Activated CD4-positive, alpha-beta T cell treated with anti-CD3 and anti-CD28 coated beads for 4 hours (primary cell): Measurements from ENCODE around the gene TUBB1.

Source experiments
- DNase-seq, 2 donors: peaks; one replicate each; pipeline ENCODE4 v3.0.0-alpha.2; 2020

Gene TUBB1

DNA sequence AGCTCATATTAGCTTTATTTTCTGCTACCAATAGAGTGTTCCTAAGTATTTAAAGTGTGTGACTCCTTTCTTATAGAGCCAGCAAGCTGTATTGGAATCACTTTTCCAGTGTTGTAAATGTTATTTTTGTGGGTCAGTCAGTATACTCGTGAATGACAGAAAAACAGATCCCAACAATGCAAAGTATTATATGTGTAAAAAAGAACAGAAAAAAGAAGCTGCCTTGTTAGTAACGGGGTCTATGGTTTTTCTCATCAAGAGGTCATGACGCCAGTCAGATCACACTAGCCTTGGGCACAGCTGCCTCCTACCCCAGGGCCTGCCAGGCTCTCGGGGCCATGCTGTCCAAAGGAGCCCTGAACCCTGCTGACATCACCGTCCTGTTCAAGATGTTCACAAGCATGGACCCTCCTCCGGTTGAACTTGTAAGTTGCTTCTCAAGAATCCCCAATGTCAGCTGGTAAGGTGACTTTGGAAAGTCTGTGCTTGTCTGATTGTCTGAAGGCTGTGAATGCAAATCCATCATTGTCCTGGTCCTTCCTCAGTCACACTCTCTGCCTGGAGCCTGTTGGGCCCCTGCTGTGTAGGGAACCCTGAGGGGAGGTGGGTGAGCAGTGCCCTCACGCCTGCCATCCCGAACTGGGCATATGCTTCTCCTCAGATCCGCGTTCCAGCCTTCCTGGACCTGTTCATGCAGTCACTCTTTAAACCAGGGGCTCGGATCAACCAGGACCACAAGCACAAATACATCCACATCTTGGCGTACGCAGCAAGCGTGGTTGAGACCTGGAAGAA is 28.4 kb upstream of the TUBB1 start:
- no peak for DNase-seq

DNA sequence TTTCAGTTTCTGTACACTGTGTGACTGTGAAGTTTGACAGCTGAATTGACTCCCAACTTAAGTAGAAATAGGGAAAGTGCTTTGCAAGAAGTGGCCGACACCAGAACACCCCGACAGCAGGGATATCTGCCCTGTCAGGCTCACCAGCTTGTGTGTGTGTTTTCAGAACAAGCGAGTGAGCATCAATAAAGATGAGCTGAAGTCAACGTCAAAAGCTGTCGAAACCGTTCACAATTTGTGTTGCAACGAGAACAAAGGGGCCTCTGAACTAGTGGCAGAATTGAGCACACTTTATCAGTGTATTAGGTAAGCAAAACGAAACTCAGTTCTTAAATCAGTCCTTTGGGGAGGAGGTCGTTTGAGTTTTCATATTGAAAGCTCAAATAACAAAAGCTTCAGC is 27.5 kb upstream of the TUBB1 start:
- DNase-seq: no peak

DNA sequence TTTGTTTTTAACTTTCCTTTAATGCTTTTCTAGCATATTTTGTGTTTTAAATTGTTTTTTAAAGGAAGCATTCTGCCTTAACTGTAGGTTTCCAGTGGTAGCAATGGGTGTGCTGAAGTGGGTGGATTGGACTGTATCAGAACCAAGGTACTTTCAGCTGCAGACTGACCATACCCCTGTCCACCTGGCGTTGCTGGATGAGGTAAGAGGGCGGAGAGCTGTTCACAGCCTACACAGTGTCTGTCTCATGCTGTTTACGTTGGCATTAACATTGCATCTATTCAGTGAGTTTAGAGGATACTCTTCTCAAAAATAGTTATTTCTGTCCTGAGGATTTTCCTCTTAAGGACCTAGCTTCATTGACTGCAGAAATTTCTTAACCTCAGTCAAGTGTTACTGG is 26.3 kb upstream of the TUBB1 start:
- DNase-seq: no peak

DNA sequence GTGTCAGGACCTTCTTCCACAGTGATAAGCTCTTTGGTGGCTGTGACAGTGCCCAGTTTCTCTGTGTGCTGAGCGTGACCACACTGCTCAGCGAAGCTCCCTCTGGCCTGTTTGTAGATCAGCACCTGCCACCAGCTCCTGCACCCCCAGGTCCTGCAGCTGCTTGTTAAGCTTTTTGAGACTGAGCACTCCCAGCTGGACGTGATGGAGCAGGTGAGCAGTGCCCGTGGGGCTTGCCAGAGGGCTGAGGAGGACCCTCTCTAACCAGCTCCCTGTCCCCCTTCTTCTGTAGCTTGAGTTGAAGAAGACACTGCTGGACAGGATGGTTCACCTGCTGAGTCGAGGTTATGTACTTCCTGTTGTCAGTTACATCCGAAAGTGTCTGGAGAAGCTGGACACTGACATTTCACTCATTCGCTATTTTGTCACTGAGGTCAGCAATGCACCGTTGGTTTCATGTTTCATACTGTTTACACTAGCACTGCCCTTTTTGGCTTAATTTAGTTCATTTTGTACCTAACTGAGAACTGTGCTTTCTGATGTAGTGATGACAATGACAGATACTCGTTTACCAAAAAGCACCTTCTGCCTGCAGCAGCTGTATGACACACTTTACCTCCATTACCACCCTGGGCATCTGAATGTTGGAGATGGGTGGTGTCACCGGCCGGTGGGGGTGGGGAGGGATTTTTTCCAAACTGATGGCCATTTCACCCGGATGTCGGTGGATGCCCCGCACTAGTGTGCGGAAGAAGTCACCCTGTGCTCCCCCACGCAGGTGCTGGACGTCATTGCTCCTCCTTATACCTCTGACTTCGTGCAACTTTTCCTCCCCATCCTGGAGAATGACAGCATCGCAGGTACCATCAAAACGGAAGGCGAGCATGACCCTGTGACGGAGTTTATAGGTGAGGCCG is 25.6 kb upstream of the TUBB1 start:
- no peak for DNase-seq

DNA sequence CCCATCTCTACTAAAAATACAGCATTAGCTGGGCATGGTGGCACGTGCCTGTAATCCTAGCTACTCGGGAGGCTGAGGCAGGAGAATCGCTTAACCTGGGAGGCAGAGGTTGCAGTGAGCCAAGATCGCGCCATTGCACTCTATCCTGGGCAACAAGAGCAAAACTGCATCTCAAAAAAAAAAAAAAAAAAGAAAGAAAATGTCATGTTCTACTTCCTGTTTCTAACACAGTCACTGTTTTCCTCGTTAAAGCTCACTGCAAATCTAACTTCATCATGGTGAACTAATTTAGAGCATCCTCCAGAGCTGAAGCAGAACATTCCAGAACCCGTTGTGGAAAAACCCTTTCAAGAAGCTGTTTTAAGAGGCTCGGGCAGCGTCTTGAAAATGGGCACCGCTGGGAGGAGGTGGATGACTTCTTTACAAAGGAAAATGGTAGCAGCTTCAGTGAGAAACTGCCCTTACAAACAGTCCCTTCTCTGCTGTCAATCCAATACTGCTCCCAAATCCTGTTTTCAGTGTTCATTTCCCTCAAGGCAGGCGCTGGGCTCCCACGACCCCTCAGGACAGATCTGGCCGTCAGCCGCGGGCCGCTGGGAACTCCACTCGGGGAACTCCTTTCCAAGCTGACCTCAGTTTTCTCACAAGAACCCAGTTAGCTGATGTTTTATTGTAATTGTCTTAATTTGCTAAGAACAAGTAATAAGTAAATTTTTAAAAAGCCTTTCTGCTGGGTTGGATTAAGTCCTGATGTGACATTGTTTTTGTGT is 24.7 kb upstream of the TUBB1 start:
- DNase-seq: no peak

DNA sequence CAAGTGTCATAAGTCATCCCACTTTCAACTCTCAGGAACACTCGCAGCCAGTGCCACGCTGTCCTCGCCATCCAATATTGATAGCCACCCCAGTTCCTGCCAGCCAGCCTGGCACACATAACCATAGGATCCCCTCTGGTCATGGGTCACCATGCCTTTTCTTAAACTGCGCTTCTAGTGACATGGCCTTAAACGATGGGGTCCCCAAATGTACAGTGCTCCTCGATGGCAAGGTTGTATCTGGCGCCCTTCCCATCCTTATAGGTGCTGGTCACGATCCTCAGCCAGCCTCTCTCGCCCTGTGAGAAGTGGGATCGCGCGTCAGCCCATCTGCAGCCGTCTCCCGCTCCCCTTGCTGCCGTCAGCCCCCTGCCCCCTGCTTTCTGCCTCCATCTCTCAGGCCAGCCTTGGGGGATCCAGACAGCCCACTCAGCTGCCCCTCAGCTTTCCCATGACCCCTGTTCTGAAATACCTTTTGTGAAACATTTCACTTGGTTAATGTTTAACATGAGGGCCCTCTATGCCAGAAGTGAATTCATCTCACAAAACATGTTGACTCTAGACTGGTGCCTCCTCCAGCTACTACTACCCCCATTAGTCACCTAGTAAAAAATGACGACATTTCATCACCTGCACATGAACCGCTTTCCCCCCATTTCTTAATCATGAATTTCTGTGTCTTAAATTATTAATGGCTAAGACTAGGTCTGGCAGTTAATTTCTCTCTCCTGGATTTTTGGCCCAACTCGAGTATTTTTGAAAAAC is 23.6 kb upstream of the TUBB1 start:
- no peak for DNase-seq

DNA sequence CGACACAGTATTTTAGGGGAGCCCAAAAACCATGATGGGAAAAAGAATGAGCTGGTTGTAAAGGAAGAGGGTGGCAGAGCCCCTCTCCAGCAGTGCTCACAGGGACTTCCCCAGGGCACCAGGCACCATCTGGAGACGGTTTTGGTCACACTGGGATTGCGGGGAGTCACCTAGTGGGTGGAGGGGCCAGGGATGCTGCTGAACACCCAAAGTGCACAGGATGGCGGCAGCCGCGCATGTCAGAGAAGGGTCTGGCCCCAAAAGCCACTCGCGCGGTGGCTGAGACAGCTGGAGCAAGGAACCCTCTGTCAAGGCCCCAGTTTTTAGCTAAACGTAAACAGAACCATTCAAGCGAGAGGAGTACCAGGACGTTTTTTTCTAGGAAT is 23.0 kb upstream of the TUBB1 start:
- no peak for DNase-seq

DNA sequence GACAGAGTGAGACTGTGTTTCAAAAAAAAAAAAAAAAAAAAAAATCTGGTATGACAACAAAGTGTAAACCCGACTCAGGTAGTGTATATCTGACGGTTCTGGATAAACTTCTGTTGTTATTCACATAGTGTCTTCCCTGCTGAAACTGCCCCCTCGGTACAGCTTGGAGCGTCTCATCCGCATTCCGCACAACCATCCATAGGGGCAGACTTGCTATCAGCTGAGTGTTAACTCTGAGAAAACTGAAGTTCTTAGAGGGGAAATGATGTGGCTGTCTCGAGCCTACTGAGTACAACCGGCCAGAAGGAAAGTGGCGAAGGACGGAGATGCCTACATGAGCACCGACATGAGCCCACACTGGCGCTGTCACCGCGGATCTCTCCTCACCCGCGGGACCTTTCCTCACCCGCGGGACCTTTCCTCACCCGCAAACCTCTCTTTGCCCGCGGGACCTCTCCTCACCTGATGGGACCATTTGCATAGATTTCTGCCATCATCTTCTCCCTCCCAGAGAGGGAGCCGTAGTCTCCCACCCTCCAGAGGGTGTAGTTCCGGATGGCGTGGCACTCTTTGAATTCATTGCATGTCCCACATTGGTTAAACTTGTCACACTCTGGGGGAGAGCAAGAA is 22.0 kb upstream of the TUBB1 start:
- DNase-seq: no peak

DNA sequence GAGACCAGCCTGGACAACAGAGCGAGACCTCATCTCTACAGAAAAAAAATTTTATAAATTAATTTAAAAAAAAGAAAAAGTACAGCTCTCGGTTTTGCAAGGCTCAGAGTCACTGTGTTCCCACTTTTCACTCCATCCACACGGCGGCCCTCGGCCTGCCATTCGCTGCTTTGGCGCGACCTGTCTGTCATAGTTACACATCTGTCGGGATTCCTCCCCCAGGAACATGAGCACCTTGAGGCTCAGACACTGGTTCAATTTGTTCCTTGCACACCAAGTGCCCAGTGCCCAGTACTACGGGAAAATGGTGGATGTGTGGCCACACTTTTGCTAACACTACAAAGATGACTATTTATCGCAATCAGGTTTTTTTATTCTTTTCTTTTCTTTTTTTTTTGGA is 20.6 kb upstream of the TUBB1 start:
- no peak for DNase-seq

DNA sequence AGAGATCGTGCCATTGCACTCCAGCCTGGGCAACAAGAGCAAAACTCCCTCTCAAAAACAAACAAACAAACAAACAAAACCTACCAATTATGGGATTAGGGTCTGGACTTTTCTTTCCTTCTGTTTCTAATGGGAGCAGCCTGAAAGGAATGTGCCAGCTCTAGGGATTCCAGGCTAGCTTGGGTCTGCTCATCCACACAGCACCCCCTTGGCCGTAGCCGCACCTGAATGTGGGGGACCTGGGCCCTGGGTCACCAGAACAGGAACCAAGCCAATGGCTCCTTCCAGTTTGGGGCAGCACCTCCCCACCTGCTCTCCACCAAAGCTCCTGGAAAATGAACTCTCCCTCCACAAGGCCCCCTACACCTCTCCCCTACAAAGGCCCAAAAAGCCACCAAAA is 18.9 kb upstream of the TUBB1 start:
- DNase-seq: no peak

DNA sequence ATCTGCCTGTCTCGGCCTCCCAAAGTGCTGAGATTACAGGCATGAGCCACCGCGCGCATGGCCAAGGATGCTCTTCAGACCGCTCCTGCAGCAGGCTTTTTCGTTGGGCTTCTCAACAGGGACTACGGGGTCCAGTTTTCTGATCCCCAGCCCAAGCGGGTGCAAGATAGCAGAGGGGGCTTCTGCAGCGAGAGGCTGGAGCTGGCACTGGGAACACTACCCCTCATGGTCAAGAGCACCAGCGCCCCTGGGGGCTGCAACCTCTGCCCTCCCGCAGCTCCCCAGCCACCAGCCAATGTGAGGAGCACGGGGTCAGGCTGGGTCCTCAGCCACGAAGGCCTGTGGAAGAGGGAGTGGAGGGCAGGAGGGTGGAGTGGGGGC is 18.2 kb upstream of the TUBB1 start:
- DNase-seq: no peak

DNA sequence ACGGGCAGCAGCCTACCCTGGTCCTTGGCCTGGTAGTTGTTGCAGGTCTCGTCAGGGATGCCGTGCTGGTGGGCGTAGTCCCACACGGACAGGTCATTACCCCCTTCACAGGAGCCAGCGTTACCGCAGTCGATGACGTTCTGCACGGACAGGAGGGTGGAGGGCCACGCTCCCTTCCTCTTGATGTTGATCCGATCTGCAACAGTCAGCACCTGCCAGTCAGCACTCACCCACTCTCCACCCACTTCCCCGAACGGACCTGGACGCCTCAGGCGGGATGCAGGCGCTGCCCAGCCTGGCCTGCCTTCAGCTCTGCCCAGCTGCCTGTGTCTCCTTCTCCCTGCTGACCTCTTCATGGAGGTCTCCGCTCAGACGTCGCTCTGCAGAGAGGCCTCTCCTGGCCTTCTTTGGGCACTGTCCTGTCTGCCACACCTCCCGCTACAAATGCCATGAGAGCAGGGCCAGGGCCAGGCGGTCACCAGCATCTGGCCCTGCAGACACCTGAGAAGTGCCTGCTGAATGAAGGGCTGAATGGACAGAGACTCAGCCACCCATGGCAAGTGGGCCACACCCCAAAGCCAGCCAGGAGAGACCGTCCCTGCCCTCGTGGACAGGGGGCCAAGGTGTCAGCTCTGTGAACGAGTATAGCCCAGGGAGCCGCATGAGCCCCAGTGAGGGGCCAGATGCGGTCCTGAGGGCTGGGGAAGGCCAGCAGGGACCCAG is 17.6 kb upstream of the TUBB1 start:
- DNase-seq: no peak

DNA sequence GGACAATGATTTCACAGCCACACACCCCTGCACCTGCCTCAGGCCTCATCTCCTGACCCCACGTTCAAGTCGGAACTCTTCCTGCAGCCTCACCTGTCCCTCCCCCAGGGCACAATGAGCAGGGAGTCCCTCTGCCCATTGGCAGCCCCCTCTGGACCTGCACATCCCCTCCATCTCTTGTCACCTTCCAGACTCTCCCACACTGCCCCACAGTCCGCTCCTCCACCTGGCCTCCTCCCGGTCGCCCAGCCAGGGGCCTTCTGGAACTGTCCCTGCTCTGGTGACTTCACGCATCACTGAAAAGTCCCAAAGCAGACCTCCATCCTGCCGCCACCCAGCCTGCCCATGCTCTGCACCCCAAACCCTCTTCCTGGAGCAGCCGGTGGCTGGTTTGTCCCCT is 16.8 kb upstream of the TUBB1 start:
- no peak for DNase-seq

DNA sequence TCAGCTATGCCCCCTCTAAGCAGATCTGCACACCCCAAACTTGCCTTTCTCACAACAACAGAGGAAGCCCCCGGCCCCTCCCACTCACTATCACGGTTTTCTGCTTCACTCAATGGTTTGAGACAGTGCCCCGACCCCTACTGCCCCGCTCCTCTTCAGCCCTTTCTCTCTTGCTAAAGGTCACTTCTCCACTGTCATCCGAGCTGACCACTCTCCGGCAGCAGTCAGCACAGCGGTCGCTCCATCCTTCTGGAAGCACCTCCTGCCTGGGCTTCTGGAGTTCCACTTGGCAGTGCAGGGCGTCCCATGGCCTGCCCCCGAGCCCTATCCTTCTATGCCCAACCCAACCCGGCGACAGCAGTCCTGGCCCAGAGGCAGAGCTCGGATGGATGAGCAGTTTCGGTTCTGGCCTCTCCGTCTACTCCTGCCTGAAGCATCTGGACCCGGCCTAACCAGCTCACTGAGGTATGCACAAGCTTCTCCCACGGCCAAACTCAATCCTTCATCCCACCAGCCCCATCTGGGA is 16.3 kb upstream of the TUBB1 start:
- DNase-seq: no peak

DNA sequence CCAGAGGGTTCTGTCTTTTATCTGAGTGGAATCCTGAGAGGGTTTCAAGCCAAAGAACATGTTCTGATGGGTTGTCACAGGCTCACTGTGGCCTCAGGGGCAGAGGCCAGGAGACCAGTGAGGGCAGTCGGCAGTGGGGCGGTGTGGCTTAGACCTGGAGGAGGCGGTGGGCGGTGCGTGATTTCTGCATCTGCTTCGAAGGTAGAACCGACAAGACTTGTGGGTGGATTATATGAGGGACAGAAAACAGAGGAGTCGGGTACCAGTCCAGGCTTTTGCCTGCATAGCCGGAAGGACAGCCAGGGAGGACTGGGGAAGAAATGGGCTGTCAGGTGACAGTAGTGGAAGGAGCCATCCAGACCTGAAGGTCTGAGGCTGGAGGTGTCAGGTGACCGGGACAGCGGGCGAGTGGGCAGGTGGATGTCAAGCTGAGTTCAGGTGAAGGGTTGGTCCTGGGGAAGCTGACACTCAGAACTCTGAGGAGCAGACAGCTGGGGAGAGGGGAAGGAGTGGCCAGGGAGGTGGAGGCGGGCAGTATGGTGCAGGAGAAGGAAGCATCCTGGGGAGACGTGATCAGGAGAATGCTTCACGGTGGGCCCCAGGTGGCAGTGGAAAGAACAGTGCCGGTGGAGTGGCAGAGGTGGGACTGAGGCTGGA is 15.3 kb upstream of the TUBB1 start:
- DNase-seq: no peak

DNA sequence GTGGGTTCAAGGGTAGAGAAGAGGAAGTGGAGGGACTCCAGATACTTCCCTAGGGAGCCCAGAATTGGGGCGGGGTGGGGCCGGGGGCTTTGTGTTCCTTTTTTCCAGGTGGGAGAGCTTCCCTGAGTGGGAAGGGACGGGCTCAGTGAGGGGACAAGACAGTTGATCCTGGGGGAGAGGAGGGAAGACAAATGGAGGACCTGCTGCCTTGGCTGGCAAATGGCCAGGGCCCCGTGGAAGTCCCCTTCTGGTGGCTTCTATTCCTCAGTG is 14.8 kb upstream of the TUBB1 start:
- DNase-seq: peak; percentile 56 to 58

DNA sequence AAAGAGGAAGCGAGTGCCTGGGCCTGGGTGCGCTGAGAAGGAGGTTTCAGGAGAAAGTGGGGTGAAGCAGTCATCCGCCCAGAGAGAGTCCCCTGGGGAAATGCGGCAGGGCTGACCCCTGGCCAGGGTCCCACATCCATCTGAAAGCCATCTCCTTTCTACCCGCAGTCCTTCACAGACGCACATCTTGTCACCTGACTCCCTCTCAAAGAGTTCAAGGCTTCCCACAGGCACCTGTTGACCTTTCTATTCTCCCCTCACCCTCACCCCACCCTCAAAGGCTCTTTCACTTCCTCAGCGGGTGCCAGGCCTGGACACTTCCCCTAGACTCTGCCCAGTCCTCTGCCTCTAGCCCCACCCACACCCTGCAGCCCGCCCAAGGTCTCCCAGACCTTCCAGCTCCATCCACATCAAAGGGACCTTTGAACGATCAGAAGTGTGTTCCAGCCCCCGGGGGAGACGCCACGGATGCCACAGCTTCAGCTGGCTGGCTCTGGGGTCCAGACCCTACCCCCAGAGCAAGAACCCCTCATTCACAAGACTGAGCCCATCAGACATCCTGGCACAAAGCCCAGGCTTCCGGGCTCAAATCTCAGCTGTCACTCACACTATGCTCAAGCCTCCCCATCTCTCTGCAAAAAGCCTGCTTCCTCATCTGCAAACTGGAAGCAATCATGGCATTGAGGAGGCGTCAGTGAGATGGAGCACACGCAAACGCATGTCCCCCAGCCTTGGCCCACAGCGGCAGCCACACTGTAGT is 14.3 kb upstream of the TUBB1 start:
- peak; percentile 22 to 23 for DNase-seq

DNA sequence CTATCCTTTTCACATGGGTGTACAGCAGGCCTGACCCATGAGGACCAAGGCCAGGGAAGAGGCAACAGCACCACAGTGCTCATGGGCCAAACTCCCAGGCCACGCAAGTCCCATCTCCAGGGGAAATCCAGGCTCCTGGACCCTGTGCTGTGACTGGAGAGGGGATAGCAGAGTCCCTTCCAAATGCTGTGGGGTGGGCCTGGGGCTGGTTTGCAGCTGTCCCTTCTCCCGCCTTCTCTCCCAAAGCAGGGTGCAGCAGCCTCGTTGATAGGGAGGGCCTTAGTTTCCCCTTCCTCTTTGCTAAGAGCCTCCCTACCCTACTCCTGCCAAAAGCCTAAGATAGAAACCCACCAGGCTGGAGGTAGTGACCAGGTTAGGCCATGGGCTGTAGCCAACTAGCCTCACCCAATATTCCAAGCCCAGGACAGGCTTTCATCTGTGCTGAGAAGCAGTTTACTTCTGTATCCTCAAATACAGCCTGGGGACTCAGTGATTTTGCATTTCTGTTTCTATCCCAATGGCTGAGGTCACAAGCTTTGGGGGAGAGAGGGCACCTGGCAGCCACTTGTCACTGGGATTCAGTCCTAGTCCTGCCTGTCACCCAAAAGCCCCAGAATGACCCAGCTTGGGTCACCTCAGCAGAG is 13.6 kb upstream of the TUBB1 start:
- no peak for DNase-seq

DNA sequence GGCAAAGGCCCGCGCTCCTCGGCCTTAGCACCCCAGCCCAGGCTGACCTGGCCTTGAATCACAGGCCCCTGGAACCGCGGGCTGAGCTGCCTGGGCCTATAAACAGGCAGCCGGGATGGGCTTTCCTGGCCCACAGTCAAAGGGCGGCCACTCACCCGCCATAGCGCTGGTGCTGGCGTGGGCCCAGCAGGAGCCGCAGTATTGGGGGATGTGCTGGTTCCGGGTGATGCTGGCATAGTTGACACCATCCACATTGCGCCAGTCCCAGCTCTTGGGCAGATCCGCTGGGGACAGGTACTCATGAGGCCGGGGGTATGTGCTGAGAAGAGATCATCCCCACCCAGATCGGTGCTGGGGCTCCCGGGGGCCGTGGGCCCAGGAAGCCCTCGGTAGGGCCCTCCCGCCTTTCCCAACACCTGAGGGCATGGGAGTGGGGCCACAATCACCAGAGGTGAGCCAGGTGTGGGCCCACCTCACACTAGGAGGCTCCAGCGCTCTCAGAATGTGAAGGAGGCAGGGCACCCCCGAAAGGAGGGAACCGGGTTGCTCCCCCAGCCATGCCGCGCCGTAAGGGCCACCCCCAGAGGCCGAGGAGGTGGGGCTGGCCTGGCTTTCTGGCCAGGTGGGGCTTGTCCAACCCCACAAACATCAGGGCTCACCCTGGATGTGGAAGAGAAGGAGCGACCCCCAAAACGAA is 12.9 kb upstream of the TUBB1 start:
- no peak for DNase-seq
